Heart left ventricle (tissue), 16 donors: ENCODE data around the gene TEX26. TPM values are rescaled to one million over a fixed set of nuclear protein-coding genes. Genes with fewer than 3 reads are reported as not detected.

Source experiments
- ATAC-seq, 4 donors: fragments of 200-7000 bp; cut with Tn5 transposase; one replicate each; pipeline ENCODE4 v1.9.1; 2020 to 2022; ENCODE audit warnings: moderate library complexity in 4 of 4, mild to moderate bottlenecking in 3 of 4, moderate number of reproducible peaks in 1 of 4
- DNase-seq, 5 donors: peaks; one replicate each; pipeline ENCODE4 v3.0.0-alpha.2; 2020
- H3K27ac ChIP-seq, 12 donors: fragments of 200-600 bp; sonication (generic) in 4 of 12; one replicate each; pipeline versions ENCODE4 v1.5.0 to v1.8.0; 2016 to 2022; ENCODE audit warnings: mild to moderate bottlenecking in 2 of 12
- H3K27me3 ChIP-seq, 9 donors: fragments of 200-600 bp; sonication (generic) in 2 of 9; one replicate each; pipeline versions ENCODE4 v1.5.1 to v1.8.0; 2016 to 2022; ENCODE audit warnings: mild to moderate bottlenecking in 3 of 9
- H3K36me3 ChIP-seq, 9 donors: fragments of 200-600 bp; sonication (generic) in 2 of 9; one replicate each; pipeline versions ENCODE4 v1.5.0 to v1.8.0; 2018 to 2022; ENCODE audit warnings: mild to moderate bottlenecking in 2 of 9
- H3K4me1 ChIP-seq, 12 donors: fragments of 200-600 bp; sonication (generic) in 4 of 12; one replicate each; pipeline versions ENCODE4 v1.5.0 to v1.8.0; 2016 to 2022; ENCODE audit warnings: mild to moderate bottlenecking in 3 of 12
- H3K4me3 ChIP-seq, 12 donors: fragments of 200-600 bp; sonication (generic) in 4 of 12; one replicate each; pipeline versions ENCODE4 v1.5.0 to v1.8.0; 2017 to 2022; ENCODE audit warnings: mild to moderate bottlenecking in 9 of 12, moderate library complexity in 4 of 12
- H3K9me3 ChIP-seq, 12 donors: fragments of 200-600 bp; sonication (generic) in 4 of 12; one replicate each; pipeline versions ENCODE4 v1.5.0 to v1.8.0; 2016 to 2022; ENCODE audit warnings: mild to moderate bottlenecking in 1 of 12
- CTCF ChIP-seq, 12 donors: fragments of 200-600 bp; sonication (generic) in 4 of 12; IDR thresholded peaks; one replicate each; pipeline versions ENCODE4 v1.5.0 to v1.8.0; 2018 to 2022; ENCODE audit warnings: antibody characterized with exemption in 12 of 12, mild to moderate bottlenecking in 5 of 12
- POLR2A ChIP-seq, 2 donors: fragments of 450-650 bp; IDR thresholded peaks; one replicate each; pipeline ENCODE4 v1.6.1; 2017; ENCODE audit warnings: antibody characterized with exemption in 2 of 2, mild to moderate bottlenecking in 2 of 2, moderate library complexity in 2 of 2
- WGBS, 4 donors: extraction: QIAGEN DNeasy Blood & Tissue Kit in 2 of 4; methylation state at CpG; one replicate each; pipeline versions ENCODE4 v1.1.5 to v1.1.7; 2013 to 2018; 5-methylcytosine and 5-hydroxymethylcytosine counted together
- intact Hi-C, 10 donors: fragments of 100-400 bp; cut with DNase I; formaldehyde crosslinking; loops; one replicate each; pipeline versions ENCODE4 v1.11.1 to v1.14.2; 2022
- polyA plus RNA-seq, 2 donors: library from polyadenylated mRNA; stranded (reverse); fragments of 200-250 nt; gene quantifications; one replicate each; pipeline ENCODE4 v1.2.3, GENCODE V29; 2013
- total RNA-seq, 9 donors: library from RNA; depleted of rRNA in 2 of 9; stranded (reverse); fragments of >200 nt in 2 of 9; fragmentation: NEBNext Ultra II Directional in 3 of 9; extraction: Animal tissue kit (Norgen Biotek cat#: 25700) in 3 of 9; gene quantifications; one replicate each; pipeline versions ENCODE4 v1.1.0 to v1.2.4, GENCODE V29; 2016 to 2023
- donor health status: ischemic (EF 13 %, LVEDD 7.1; RV severe dilation, severe dysfunction).
- donor health status: healthy with polysubstance abuse.
- donor health status: DM: no; HTN: yes; CAD: no.
- donor health status: DM: no; HTN: no; CAD: no.
- donor health status: ischemic (EF 25% LVEDD 6.9; RV normal size, moderate dysfunction).
- donor health status: ischemic (EF 25% LVEDD 5.7; RV mildly dilated, moderate dysfunction).
- donor health status: healthy.
- donor health status: DM: yes; HTN: yes; CAD: no.
- donor health status: ischemic (EF 35%, LVEDD 5.7; RV mildly dilated, moderate dysfunction).
- donor health status: nonischemic (EF 11% LVEDD 7.7; RV severe dilation, severe dysfunction).
- donor health status: DM: yes; HTN: yes; CAD: no.
- donor health status: PGD.
- donor health status: ischemic (EF 29% LVEDD 5.4; RV normal size, mild dysfunction).
- donor health status: nonischemic (EF 23%, LVEDD 6.1; RV moderate dilation, normal function).

Gene TEX26
- total and polyA plus RNA-seq, 11 donors = not detected

- Histone ChIP-seq H3K9me3 (no peaks in the 10 kb centered on the region), H3K36me3 (peaks cover 0 to 4% (median 0%) of the 10 kb centered on the region in 9 donors), H3K4me1 (peaks cover 0 to 43% (median 17%) of the 10 kb centered on the region in 12 donors), H3K27me3 (peaks cover 0 to 30% (median 4%) of the 10 kb centered on the region in 9 donors), H3K27ac (peak overlapping the region in 8 of 12 donors; percentile 4 to 79 (median 50)), H3K4me3 (peak overlapping the region in 8 of 12 donors; percentile 49 to 69 (median 58))
- 11 to 20% (median 14%) methylated on average over 5 of the region's 5 CpGs for WGBS, 4 donors
- TF ChIP-seq POLR2A (IDR thresholded peaks at IDR 0.05) = no peak
- TF ChIP-seq CTCF (IDR thresholded peaks at IDR 0.05) = no peak
- peak in 4 of 5 donors; percentile 59 to 76 (median 65) for DNase-seq
- peak; percentile 46 to 88 (median 72) for ATAC-seq
- intact Hi-C loops = loop anchor here in 1 of 10 donors (5.0 kb wide), 1 partner anchor 41 kb away; no protein-coding TSS in a partner anchor
Observed at GRCh38 chr13:30908416-30908980, 24.0 kb upstream of the TEX26 start.

GRCh38 chr13:30910676-30911075 is 21.8 kb upstream of the TEX26 start:
- WGBS, 4 donors = 95 to 100% (median 99%) methylated on average over 3 of the region's 3 CpGs
- Histone ChIP-seq H3K27me3 (peaks cover 0 to 20% (median 4%) of the 10 kb centered on the region in 9 donors), H3K9me3 (no peaks in the 10 kb centered on the region), H3K27ac (no peak overlapping the region), H3K4me3 (no peak overlapping the region), H3K36me3 (peaks cover 0 to 4% (median 0%) of the 10 kb centered on the region in 9 donors), H3K4me1 (peaks cover 0 to 39% (median 17%) of the 10 kb centered on the region in 12 donors)
- no peak for TF ChIP-seq CTCF (IDR thresholded peaks at IDR 0.05)
- TF ChIP-seq POLR2A (IDR thresholded peaks at IDR 0.05) = no peak
- intact Hi-C loops = no loop called here
- DNase-seq = no peak
- ATAC-seq = no peak

GRCh38 chr13:30915691-30916541 is 16.5 kb upstream of the TEX26 start:
- H3K27me3 ChIP-seq = no peaks in the 10 kb centered on the region
- no peak overlapping the region for H3K4me3 ChIP-seq
- no peak for TF ChIP-seq POLR2A (IDR thresholded peaks at IDR 0.05)
- no peak for TF ChIP-seq CTCF (IDR thresholded peaks at IDR 0.05)
- ATAC-seq (no peak), DNase-seq (no peak)
- peaks cover 0 to 9% (median 0%) of the 10 kb centered on the region in 12 donors for H3K4me1 ChIP-seq
- no peak overlapping the region for H3K27ac ChIP-seq
- intact Hi-C loops = no loop called here
- 74 to 81% (median 78%) methylated on average over 19 of the region's 19 CpGs for WGBS, 4 donors
- peaks cover 0 to 22% (median 0%) of the 10 kb centered on the region in 9 donors for H3K36me3 ChIP-seq
- H3K9me3 ChIP-seq = no peaks in the 10 kb centered on the region

- Histone ChIP-seq H3K27ac (no peak overlapping the region), H3K9me3 (no peaks in the 10 kb centered on the region), H3K4me1 (peaks cover 0 to 9% (median 0%) of the 10 kb centered on the region in 12 donors), H3K4me3 (no peak overlapping the region), H3K36me3 (peaks cover 0 to 32% (median 0%) of the 10 kb centered on the region in 9 donors), H3K27me3 (no peaks in the 10 kb centered on the region)
- 91 to 95% (median 92%) methylated on average over 6 of the region's 6 CpGs for WGBS, 4 donors
- no peak for DNase-seq
- TF ChIP-seq POLR2A (IDR thresholded peaks at IDR 0.05) = no peak
- TF ChIP-seq CTCF (IDR thresholded peaks at IDR 0.05) = no peak
- no peak for ATAC-seq
- intact Hi-C loops = no loop called here
Observed at GRCh38 chr13:30916991-30917390, 15.5 kb upstream of the TEX26 start.
